Measurements from ENCODE around the gene IQCC. TPM values are rescaled to one million over a fixed set of nuclear protein-coding genes. Genes with fewer than 3 reads are reported as not detected.

Gene IQCC
- total RNA-seq, 1 experiment from 2014 or later: 4.9 TPM

GRCh38 chr1:32195972-32196823 lies 9.3 kb upstream of the IQCC start:
- Histone ChIP-seq H3K9me3 (ENCODE audit: insufficient read depth, low read depth) (no peaks in the 10 kb centered on the region), H3F3A (ENCODE audit: insufficient read depth, low read depth) (peaks cover 47% of the 10 kb centered on the region; the same call in 1 of the 2 replicates), H3K4me1 (replicated peaks; ENCODE audit: insufficient read depth) (no peaks in the 10 kb centered on the region), H3K4me2 (no peak overlapping the region), H3K79me2 (ENCODE audit: low read depth) (no peaks in the 10 kb centered on the region), H2AFZ (no peak overlapping the region), H3K36me3 (ENCODE audit: low read depth) (peaks cover 31% of the 10 kb centered on the region), H3K4me3 (no peak overlapping the region), H3K9me2 (ENCODE audit: insufficient read depth) (no peaks in the 10 kb centered on the region), H3K27ac (no peak overlapping the region), H4K20me1 (ENCODE audit: insufficient read depth) (peaks cover 7% of the 10 kb centered on the region), H3K27me3 (ENCODE audit: insufficient read depth, low read depth) (no peaks in the 10 kb centered on the region)
- BruUV-seq (replicated peaks): TSS peak; percentile 11
- no peak for TF ChIP-seq EZH2 (IDR thresholded peaks at IDR 0.05; ENCODE audit: low read depth)
- DNase-seq: peak in 1 of 2 experiments; percentile 31
- intact Hi-C loops (cut with micrococcal nuclease; ENCODE audit: unreplicated experiment): no loop called here
- POLR2A ChIA-PET (ENCODE audit: unreplicated experiment): no interaction called here
- CTCF ChIA-PET: no interaction called here

GRCh38 chr1:32197074-32197473 lies 8.4 kb upstream of the IQCC start:
- POLR2A ChIA-PET (ENCODE audit: unreplicated experiment): interaction anchor here (0.5 to 0.9 kb wide), 2 partner anchors 46 to 590 kb away, joined by 4 to 12 read pairs; no protein-coding TSS in a partner anchor
- peaks cover 23% of the 10 kb centered on the region for H3K36me3 ChIP-seq (ENCODE audit: low read depth)

GRCh38 chr1:32197837-32198236 lies 7.6 kb upstream of the IQCC start:
- no peaks in the 10 kb centered on the region for H3K27me3 ChIP-seq (ENCODE audit: insufficient read depth, low read depth)
- CTCF ChIA-PET: no interaction called here

More at GRCh38 chr1:32197074-32197473, 8.4 kb upstream of the IQCC start:
- peaks cover 47% of the 10 kb centered on the region; the same call in 1 of the 2 replicates for H3F3A ChIP-seq (ENCODE audit: insufficient read depth, low read depth)
- H4K20me1 ChIP-seq (ENCODE audit: insufficient read depth): peaks cover 2% of the 10 kb centered on the region
- TF ChIP-seq CTCF (conservative IDR thresholded peaks at IDR 0.05): no peak
- TF ChIP-seq EZH2 (IDR thresholded peaks at IDR 0.05; ENCODE audit: low read depth): no peak
- H3K9me2 ChIP-seq (ENCODE audit: insufficient read depth): no peaks in the 10 kb centered on the region
- no peak overlapping the region for H3K4me3 ChIP-seq
- no TSS peak for BruUV-seq (replicated peaks)
- CTCF ChIA-PET: no interaction called here
- no peaks in the 10 kb centered on the region for H3K4me1 ChIP-seq (replicated peaks; ENCODE audit: insufficient read depth)
- H2AFZ ChIP-seq: no peak overlapping the region
- no peak for DNase-seq
- H3K9me3 ChIP-seq (ENCODE audit: insufficient read depth, low read depth): no peaks in the 10 kb centered on the region
- no peak overlapping the region for H3K27ac ChIP-seq
- H3K4me2 ChIP-seq: no peak overlapping the region
- no peaks in the 10 kb centered on the region for H3K27me3 ChIP-seq (ENCODE audit: insufficient read depth, low read depth)
- intact Hi-C loops (cut with micrococcal nuclease; ENCODE audit: unreplicated experiment): no loop called here
- no peaks in the 10 kb centered on the region for H3K79me2 ChIP-seq (ENCODE audit: low read depth)

More at GRCh38 chr1:32197837-32198236, 7.6 kb upstream of the IQCC start:
- POLR2A ChIA-PET (ENCODE audit: unreplicated experiment): interaction anchor here (0.5 to 0.9 kb wide), 2 partner anchors 46 to 167 kb away, joined by 4 to 5 read pairs; no protein-coding TSS in a partner anchor
- Histone ChIP-seq H3K4me3 (no peak overlapping the region), H3K36me3 (ENCODE audit: low read depth) (peaks cover 15% of the 10 kb centered on the region), H3F3A (ENCODE audit: insufficient read depth, low read depth) (peaks cover 50% of the 10 kb centered on the region), H3K79me2 (ENCODE audit: low read depth) (no peaks in the 10 kb centered on the region), H3K9me3 (ENCODE audit: insufficient read depth, low read depth) (no peaks in the 10 kb centered on the region), H4K20me1 (ENCODE audit: insufficient read depth) (peaks cover 2% of the 10 kb centered on the region), H3K9me2 (ENCODE audit: insufficient read depth) (no peaks in the 10 kb centered on the region), H3K27ac (no peak overlapping the region), H3K4me2 (no peak overlapping the region), H3K4me1 (replicated peaks; ENCODE audit: insufficient read depth) (no peaks in the 10 kb centered on the region), H2AFZ (no peak overlapping the region)
- TF ChIP-seq EZH2 (IDR thresholded peaks at IDR 0.05; ENCODE audit: low read depth): no peak
- TF ChIP-seq CTCF (conservative IDR thresholded peaks at IDR 0.05): no peak
- DNase-seq: no peak
- intact Hi-C loops (cut with micrococcal nuclease; ENCODE audit: unreplicated experiment): no loop called here
- BruUV-seq (replicated peaks): no TSS peak

Measured in PC-9 (cell line).